NCI-H1105 (cell line): ENCODE measurements around the gene FRMD4B.
A peak's percentile ranks its signal among the peaks of the same experiment; 100 is the strongest.

ENCODE experiments used
- DNase-seq: peaks from one replicate; lab custom pipeline; 2025; lab: John Stamatoyannopoulos, UW

FRMD4B gene

DNA sequence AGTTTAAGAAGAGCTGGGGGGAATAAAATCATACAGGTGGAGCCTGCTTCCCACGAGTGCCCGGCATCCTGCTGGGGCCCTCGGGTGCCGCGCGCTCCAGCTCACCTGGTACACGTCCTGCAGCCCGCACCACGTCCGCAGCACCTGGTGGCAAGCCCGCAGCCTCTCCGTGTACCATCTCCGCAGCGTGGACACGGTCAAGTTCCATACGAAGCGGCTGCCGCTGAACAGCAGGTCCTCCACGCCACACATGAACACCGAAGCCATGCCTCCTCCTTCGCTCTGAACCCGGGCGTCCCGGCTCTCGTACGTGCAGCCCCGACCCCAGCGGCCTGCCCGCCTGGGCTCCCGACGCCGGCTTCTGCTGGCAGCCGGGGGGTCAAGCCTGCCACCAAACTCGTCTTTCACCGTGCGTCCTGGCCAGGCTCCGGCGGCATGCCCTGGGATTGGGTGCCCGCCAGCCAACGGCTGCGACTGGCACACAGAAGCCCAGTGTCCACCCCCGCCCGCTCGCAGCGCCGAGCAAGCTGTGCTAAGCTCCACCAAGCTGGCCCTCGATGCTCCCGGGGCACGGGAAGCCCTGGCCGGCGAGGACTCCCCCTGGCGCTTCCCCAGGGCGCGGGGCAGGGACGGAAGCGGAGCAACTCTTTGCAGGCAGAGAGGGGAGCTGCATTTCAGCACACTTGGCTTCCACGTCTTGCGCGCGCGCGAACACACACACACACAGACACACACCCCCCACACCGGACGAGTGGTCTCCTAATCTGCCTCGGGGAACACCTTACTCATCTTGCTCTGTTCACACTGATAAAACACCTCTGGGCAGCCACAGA, at the start of gene FRMD4B:
TSS of gene FRMD4B (minus strand) at position 366 of the 833 bp plus-strand sequence. CDS start at position 267, 99 bp downstream.
- DNase-seq = peak; percentile 31

DNA sequence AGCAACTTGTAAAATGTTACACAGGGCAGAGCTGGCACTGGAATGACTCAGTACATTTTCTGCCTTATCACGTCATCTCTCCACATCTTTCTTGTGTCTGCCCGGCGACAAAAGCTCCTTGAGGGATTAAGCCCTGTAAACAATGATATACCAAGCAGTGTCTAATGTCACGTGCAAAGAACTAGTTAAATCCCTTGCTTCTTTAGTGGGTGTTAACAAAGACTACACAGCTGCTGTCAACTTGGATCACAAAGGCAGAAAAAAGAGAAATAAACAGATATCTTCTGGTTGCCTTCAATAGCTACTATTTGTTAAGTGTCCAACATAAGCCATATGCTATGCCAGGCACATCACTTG, 48.1 kb upstream of the FRMD4B start:
- no peak for DNase-seq

DNA sequence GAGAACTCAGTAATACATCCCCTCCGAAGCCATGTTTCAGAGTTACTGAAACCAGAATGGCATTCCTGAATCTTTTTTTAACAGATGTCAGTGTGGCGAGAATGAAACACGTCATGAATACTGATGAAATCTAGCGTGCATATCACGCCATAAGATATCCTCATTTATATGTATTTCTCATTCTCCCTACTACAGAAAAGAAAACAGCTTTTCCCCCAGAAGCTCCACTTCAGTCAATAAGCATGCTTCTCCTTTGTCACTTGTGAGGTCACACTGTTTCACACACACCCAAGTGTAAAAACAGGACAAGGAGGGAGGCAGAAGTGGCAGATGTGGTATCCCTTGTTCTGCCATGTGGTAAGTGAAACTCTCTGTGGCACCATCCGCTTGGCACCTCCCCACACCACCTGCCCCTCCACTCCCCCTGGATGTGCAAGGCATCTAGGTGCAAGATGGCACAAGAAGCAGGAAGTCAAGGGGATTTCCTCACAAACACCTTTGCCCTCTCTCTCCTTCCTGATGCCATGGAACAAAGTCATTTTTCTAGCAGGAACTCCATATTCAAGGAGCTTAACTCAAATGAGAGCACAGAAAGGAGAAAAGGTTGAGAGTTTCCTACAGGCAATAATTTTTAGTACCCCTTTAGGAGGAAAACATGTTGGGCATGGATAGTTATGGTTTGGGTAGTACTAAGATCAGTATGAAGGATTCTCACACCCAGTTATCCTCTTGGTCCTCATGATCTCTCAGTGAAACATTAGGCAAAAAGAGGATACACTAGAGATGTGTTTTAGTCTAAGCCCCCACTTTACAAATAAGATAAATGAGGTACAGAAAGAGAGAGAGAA, 47.5 kb upstream of the FRMD4B start:
- no peak for DNase-seq

DNA sequence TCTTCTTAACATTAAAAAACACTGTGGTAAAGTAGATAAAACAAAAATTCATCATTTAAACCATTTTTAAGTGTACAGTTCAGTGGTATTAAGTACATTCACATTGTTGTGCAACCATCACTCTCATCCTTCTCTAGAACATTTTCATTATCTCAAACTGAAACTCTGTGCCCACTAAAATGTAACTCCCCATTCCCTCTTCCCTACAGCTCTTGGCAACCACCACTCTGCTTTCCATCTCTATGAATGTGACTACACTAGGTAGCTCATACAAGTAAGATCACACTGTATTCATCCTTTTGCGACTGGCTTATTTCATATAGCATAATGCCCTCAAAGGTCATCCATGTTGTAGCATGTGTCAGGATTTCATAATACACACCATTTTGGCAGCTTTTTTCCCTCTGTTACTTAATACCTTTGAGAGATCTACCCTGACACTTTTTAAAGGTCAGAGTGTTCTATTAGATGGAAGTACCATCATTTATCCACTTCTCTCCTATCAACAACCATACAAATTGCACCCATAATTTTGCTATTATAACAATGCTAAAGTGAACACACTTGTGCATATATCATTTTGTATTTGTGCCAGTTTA, 42.9 kb upstream of the FRMD4B start:
- DNase-seq = no peak

DNA sequence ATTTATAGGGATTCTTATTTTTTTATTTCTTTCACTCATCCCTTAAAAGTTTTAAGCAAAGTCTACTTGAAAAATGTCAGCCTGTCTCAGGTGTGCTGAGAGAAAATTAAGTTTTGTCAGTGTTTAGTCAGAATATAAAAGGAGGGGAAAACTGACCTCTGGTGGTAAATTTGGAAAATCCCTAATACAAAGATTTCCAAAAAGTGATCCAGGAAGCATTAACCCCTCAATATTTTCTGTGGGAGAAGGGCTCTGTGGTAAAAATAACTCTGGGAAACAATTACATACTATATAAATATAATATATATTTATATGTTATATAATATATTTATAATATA, 41.0 kb upstream of the FRMD4B start:
- DNase-seq = no peak

DNA sequence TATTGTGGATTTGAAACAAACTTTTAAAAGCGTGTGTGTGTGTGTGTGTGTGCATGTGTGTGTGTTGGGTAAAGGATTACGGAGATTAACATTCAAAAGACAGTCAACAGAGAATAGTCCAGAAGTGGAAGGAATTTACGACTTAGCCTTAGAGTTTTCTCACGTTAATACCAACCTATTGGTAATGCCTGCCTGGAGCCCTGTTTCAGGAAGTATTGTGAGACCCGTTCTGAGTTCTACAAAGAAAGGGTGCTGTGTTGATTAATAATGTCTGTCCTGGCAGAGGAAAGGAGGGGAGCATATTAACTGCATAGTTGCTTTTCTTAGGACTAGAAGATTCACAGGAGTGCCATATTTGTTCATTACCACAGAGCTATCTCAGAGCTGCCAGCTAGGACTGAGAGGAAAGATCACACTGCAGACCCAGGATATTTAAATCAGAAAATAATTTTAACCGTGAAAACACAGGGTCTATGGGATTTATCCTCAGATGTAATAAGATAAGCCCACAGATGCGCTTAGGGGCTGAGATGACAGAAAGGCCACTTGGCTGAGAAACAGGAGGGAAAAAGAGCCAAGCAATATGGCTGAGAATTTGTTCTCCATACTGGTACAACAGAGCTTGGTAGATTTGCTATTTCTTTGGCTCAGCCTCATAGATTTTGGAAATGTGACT, 40.5 kb upstream of the FRMD4B start:
- DNase-seq = no peak

DNA sequence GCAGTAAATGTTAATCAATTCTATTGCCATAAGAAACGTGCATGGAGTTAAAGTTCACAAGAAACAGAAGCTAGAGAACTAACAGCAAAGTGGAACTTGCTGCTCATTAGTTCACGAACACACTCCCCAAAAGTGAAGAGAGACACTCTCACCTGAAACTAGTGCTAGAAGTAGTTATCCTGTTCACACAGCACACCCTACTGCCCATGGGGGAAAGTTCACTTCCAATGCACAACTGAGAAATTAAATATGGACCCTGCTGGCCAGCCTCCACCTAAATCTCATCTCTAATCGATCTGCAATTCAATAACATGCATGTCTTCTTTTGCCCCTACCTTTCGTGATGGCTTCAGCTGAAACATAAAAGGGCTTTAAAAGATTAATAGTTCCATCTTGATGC, 39.4 kb upstream of the FRMD4B start:
- DNase-seq = no peak

DNA sequence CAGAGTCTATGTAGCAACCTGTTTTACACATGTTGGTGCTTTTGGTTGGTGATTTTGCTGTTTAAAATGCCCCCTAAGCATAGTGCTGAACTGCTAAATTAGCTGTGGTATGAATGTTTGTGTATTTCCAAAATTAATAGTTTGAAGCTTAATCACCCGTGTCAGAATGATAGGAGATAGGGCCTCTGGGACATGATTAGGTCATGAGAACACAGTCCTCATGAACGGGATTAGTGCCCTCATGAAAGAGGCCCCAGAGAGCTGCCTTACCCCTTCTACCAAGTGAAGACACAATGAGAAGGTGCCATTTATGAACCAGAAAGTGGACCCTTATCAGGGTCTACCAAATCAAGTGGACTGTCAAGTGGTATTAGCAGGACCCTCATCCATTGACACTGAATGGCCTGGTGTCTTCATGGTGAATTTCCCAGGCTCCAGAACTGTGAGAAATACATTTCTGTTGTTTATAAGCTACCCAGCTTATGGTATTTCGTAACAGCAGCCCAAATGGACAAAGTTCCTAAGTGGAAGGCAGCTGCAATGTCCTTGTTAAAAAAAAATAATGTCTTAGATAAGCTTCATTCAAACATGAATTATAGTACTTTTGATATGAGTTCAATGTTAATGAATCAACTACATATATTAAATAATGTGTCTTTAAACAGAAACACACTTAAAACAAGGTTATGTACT, 37.7 kb upstream of the FRMD4B start:
- DNase-seq = no peak

DNA sequence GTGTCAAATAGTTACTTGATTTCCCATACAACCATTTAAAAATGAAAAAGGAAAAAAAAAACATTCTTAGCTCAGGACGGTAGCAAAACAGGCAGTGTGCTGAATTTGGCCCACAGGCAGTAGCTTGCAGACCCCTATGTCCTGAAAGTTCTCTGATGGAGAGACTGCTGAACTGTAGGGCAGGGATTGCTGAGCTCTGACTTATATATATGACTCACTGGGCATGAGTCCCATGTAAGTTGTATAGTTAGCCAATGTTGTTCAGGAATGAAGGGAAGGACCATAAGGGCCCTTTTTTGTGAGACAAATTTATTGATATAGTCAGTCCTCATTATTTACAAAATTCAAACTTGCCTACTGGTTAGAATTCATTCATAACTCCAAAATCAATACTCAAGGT, 36.9 kb upstream of the FRMD4B start:
- no peak for DNase-seq

DNA sequence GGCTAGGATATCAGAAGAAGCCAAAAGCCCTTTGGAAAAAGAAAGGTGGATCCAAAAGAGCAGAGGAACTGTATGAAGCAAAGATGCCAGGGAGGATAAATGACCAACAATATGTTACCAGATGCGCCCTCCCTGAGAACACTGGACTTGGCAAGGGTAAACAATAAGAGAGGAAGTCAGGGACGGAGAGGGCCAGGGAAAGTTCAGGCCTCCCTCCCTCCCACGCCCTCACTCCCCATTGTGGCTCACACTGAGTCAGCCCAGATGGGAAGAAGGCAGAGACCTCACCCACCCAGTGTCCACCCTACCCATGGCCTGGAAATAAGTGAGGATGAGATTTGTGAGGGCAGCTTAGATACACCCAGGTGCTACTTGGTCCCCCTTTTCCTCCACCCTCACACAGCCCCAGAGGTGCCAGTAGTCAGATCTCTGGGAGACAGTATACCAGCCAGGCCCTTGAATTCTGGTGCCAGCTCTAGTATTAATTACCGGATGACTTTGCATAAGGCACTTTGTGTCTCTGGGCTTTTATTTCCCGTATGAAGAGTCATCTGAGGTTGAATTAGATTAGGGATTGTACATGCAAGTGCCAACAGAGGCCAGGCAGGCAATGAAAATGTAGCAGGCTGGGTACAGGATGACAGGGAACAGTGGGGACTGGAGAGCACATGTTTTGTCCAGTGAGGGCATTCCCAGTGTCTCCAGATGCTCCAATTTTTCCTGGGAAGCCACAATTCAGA, 35.1 kb upstream of the FRMD4B start:
- no peak for DNase-seq

DNA sequence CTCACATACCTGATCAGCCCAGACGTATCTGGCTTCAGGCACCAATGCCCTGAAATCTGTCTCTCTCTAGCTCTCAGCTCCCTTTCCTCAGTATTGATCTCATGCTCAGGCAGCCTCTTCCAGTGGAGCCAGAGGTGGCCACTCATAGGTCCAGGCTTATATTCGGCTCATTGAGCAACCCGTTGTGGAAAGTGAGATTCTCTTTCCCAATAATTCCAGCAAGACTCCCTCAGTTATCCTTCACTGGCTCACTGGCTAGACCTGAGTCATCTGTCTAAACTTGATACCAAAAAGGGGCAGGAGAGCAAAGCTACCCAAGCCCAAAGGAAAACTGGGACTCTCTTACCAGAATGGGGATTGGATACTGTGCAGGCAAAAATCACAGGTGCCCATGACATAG, 33.4 kb upstream of the FRMD4B start:
- no peak for DNase-seq

DNA sequence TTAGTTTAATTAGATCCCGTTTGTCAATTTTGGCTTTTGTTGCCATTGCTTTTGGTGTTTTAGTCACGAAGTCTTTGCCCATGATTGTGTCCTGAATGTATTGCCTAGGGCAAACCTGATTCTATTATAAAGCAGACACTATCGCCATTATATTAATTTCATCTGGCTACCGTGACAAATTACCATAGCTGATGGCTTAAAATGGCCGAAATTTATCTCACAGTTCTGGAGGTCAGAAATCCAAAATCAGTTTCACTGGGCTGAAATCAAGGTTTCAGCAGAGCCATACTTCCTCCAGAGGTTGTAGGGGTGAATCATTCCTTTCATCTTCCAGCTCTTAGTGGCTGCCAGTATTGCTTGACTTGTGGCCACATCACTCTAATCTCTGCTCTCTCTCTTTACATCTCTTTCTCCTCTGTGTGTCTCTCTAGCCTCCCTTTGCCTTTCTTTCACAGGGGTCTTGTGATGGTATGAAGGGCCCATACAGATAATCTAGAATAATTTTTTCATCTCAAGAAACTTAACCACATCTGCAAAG, 31.7 kb upstream of the FRMD4B start:
- DNase-seq = no peak

DNA sequence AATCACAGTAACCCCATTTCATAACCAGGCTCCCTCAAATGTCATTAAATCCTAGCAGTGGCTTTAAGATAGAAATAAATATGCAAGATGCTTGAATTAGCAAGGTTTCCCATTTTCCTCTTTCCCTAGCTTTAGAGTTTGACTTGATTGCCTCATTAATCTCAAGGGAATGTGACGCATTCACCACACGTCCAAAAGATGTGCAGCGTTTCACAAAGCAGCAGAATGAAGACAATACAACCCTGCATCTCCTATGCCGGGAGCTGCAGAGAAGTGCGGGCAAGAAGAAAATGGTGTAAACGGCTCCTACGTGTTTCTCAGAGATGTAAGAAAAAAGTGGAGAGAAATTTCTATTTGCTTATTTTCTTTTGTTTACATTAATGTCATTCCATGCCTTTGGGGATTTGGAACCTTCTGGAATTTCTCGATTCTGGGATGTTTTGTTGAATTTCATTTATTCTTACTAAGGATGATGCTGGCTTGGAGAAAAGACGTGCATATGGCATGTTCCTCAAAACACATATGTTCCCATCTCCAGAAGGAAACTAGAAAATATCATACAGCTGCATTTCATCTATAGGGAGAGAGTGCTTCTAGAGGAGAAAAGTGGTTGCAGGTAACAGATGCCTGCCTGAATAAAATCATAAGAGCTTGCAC, 27.8 kb upstream of the FRMD4B start:
- DNase-seq = no peak

DNA sequence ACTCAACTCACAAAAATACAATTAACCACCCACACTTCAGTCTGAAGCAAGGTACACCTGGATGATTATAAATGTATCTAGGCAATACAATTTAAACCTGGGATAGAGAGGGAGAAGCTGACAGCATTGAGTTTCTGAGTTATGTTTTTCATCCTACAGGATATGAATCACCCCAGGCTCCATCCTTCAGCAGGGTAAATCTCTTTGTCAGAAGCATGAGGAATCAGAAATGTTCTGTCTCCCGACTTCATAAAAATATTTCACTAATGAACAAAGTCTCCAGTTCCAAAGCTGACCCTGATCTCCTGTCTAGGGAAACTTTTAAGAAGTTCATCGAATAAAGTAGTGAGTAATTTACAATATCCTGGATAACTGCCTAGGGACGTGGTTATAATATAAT, 25.5 kb upstream of the FRMD4B start:
- no peak for DNase-seq

DNA sequence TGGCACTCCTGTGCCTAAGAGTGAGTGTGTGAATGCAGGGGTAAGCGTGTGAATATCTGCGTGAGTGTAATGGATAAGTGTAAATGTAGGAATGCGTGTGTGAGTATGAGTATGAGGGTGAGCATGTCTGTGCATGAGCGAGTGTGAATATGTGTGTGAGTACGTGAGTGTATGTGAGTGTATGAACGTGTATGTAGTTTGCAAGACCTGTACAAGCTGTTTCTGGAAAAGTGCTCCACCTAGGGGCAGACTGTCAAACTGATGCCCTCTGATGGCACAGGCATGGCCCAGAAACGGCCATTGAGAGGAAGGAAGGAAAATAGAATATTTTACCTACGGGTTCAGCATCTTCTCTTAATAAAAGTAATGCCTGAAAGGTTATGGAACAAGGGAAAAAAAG, 24.4 kb upstream of the FRMD4B start:
- no peak for DNase-seq

DNA sequence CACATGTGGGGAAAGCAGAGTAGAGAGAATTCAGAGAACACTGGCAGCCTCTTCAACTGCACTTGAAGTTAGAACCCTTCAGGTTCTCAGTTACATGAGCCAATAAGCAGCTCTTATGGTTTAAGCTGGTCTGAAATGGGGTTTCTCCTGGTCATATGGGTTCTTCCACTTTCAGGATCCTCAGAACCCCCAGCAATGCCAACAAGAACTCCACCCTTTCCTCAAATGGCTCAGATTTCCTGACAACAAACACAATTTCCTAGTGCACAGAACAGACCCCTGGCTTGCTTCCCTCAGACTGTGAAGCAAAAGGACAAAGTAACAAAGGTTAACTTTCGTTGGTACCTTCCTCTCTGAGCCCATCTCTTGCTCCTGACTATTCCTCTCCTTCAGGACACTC, 23.9 kb upstream of the FRMD4B start:
- DNase-seq = no peak

DNA sequence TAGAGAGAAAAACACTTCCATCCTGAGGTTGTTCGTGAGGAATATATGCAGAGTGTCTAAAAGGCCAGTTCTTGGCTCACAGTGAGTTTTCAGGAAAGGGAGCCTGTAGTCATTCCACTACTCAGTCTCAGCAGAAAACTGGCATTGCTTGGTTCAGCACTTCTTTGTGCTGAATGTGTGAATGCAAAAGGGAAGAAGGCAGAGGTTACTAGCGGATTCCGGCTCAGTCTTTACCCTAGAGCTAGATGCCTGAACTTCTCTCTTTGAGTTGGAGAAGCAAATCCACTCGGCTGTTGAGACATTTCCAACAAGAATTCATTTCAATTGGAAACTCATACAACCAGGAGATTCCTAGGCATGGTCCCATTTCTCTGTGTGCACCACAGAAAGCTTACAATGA, 23.1 kb upstream of the FRMD4B start:
- DNase-seq = no peak

DNA sequence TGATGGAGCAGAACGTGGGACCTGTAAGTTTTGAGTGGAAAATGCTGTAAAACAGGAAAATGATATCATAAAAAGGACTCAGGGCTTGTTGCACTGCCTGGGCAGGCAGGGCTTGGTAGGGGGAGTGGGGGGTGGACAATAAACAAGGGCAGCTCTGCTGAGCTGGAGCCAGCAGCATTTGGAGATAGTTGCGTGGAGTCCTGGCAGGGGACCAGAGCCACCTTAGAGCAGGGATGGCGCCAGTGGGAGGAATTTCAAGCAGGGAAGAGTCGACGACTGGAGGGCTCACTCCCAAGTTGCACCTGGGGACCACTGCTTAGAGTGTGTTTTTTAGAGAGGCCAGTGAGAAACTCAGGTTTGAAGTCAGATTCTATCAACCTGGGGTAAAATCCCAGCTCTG, 22.7 kb upstream of the FRMD4B start:
- DNase-seq = no peak

DNA sequence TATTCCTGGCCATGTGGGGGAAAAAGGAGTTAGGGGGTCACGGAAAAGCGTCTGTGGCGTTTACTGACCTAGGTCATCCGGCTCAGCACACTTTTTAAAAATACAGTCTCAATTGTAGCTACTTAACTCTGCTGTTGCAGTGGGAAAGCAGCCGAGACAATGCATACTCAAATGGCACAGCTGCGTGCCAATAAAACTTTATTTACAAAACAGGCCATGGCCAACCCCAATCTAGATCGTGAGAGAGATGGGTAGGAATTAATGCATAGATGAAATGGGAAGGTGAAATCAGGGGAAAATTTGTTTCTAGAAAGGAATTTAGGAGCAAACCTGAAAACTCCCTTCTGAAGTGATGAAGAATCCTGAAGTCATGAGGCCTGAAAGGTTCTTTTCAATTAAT, 22.0 kb upstream of the FRMD4B start:
- no peak for DNase-seq

DNA sequence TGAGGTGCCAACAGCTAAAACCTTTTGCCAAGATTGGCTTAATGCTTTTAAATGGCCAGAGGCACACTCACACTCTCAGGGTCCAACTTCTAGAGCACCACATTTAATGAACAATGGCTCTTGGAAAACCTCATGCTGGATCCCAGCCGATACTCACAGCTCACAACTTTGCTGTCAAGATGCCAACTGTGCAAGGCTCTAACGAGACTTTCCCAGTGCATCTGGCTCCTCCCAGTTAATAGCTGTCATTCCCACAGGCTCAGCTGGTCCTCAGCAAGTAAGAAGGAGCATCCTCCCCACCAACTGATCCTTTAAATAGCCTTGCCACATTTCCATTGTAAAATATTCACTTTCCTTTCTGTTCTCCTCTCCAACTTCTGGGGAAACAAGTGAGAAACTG, 20.3 kb upstream of the FRMD4B start:
- DNase-seq = no peak
